Fibroblast of skin of back (primary cell): ENCODE results near the gene ZNF157. TPM values are rescaled to one million over a fixed set of nuclear protein-coding genes. Genes with fewer than 3 reads are reported as not detected.
"Not testable (repeated sequence)": the region's sequence is repeated elsewhere in the genome, so short reads cannot be mapped to it uniquely, and the experiment has no call there.

Experiments
- DNase-seq: peaks from one replicate; pipeline ENCODE4 v3.0.0-alpha.2; 2013
- polyA plus RNA-seq, 2 experiments: library from polyadenylated mRNA; unstranded; fragments of 120-200 nt; gene quantifications; one replicate each; pipeline ENCODE4 v1.2.1, GENCODE V29; 2013; ENCODE audit not compliant: insufficient read length in 2 of 2

ZNF157 gene
- polyA plus RNA-seq (2013, experiment 1 of 2; ENCODE audit: insufficient read length) = not detected
- not detected for polyA plus RNA-seq (2013, experiment 2 of 2; ENCODE audit: insufficient read length)

GRCh38 chrX:47370278-47370677 lies at the start of gene ZNF157:
Gene ZNF157 (plus strand): TSS chrX:47370578. CDS start chrX:47370669, 91 bp downstream.
- DNase-seq = no peak

GRCh38 chrX:47321386-47321785 lies 49.0 kb upstream of the ZNF157 start:
- DNase-seq = peak; percentile 40

- DNase-seq = no peak
Measured at GRCh38 chrX:47321823-47322371, 48.5 kb upstream of the ZNF157 start.

- DNase-seq = no peak
Measured at GRCh38 chrX:47327902-47328301, 42.5 kb upstream of the ZNF157 start.

GRCh38 chrX:47332729-47333128 lies 37.6 kb upstream of the ZNF157 start:
- not testable (repeated sequence) for DNase-seq

- DNase-seq = peak; percentile 7
Measured at GRCh38 chrX:47351706-47352105, 18.7 kb upstream of the ZNF157 start.

- no peak for DNase-seq
Measured at GRCh38 chrX:47358387-47359065, 11.9 kb upstream of the ZNF157 start.

- no peak for DNase-seq
Measured at GRCh38 chrX:47360423-47361179, 9.8 kb upstream of the ZNF157 start.

- peak; percentile 83 for DNase-seq
Measured at GRCh38 chrX:47361538-47362511, 8.6 kb upstream of the ZNF157 start.

- DNase-seq = peak; percentile 63
Measured at GRCh38 chrX:47366041-47366722, 4.2 kb upstream of the ZNF157 start.

- DNase-seq = no peak
Measured at GRCh38 chrX:47373198-47373597, 2.8 kb downstream of the ZNF157 start.

- peak; percentile 37 for DNase-seq
Measured at GRCh38 chrX:47380268-47380667, 9.9 kb downstream of the ZNF157 start.

- not testable (repeated sequence) for DNase-seq
Measured at GRCh38 chrX:47380837-47381236, 10.5 kb downstream of the ZNF157 start.

GRCh38 chrX:47384502-47384901 lies 14.1 kb downstream of the ZNF157 start:
- DNase-seq = peak; percentile 44

GRCh38 chrX:47390780-47391179 lies 20.4 kb downstream of the ZNF157 start:
- no peak for DNase-seq

- DNase-seq = no peak
Measured at GRCh38 chrX:47413179-47413594, 42.8 kb downstream of the ZNF157 start.

- peak; percentile 3 for DNase-seq
Measured at GRCh38 chrX:47420265-47420664, 49.9 kb downstream of the ZNF157 start.

- no peak for DNase-seq
Measured at GRCh38 chrX:47420962-47421361, 50.6 kb downstream of the ZNF157 start.

GRCh38 chrX:47422444-47422843 lies 52.1 kb downstream of the ZNF157 start:
- DNase-seq = no peak

GRCh38 chrX:47430925-47431324 lies 60.5 kb downstream of the ZNF157 start:
- no peak for DNase-seq

GRCh38 chrX:47446431-47446830 lies 76.1 kb downstream of the ZNF157 start:
- DNase-seq = peak; percentile 4

GRCh38 chrX:47446971-47447370 lies 76.6 kb downstream of the ZNF157 start:
- DNase-seq = no peak
